HTR-8/SVneo (cell line): Measurements from ENCODE around the gene EIF4A2.
"Not testable (repeated sequence)": the region's sequence is repeated elsewhere in the genome, so short reads cannot be mapped to it uniquely, and the experiment has no call there.

Source experiments
- DNase-seq: peaks from one replicate; pipeline ENCODE4 v3.0.0; 2011; ENCODE audit warnings: low spot score, mixed read lengths; ENCODE audit not compliant: insufficient read length
- FAIRE-seq: peaks from 2 replicates; lab custom pipeline; 2011; peaks lifted over from hg19 to GRCh38; lab: Jason Lieb, UNC

EIF4A2 gene

GRCh38 chr3:186814100-186814499 lies 30.7 kb downstream of the EIF4A2 start:
- DNase-seq (no peak), FAIRE-seq (no peak)

GRCh38 chr3:186815435-186815834 lies 32.1 kb downstream of the EIF4A2 start:
- FAIRE-seq (no peak), DNase-seq (no peak)

GRCh38 chr3:186818516-186818915 lies 35.1 kb downstream of the EIF4A2 start:
- no peak for FAIRE-seq
- no peak for DNase-seq

GRCh38 chr3:186818956-186819355 lies 35.6 kb downstream of the EIF4A2 start:
- DNase-seq: no peak
- no peak for FAIRE-seq

- no peak for FAIRE-seq
Observed at GRCh38 chr3:186821429-186822387, 38.3 kb downstream of the EIF4A2 start.

GRCh38 chr3:186822388-186822759 lies 39.0 kb downstream of the EIF4A2 start:
- not testable (repeated sequence) for DNase-seq, FAIRE-seq

More at GRCh38 chr3:186821429-186822387, 38.3 kb downstream of the EIF4A2 start:
- DNase-seq: peak; percentile 48

- no peak for FAIRE-seq
- no peak for DNase-seq
Observed at GRCh38 chr3:186823386-186823785, 40.0 kb downstream of the EIF4A2 start.

GRCh38 chr3:186824430-186825139 lies 41.2 kb downstream of the EIF4A2 start:
- no peak for DNase-seq
- FAIRE-seq: no peak

GRCh38 chr3:186825294-186825821 lies 42.0 kb downstream of the EIF4A2 start:
- FAIRE-seq (no peak), DNase-seq (no peak)

GRCh38 chr3:186825872-186826409 lies 42.6 kb downstream of the EIF4A2 start:
- DNase-seq (no peak), FAIRE-seq (no peak)

- no peak for DNase-seq
Observed at GRCh38 chr3:186826410-186826975, 43.1 kb downstream of the EIF4A2 start.

GRCh38 chr3:186826976-186827857 lies 43.8 kb downstream of the EIF4A2 start:
- FAIRE-seq: peak; percentile 20
- peak; percentile 94 for DNase-seq

More at GRCh38 chr3:186826410-186826975, 43.1 kb downstream of the EIF4A2 start:
- FAIRE-seq: peak; percentile 44

GRCh38 chr3:186828340-186828739 lies 45.0 kb downstream of the EIF4A2 start:
- FAIRE-seq (no peak), DNase-seq (no peak)

GRCh38 chr3:186831798-186832197 lies 48.4 kb downstream of the EIF4A2 start:
- no peak for FAIRE-seq
- no peak for DNase-seq

- DNase-seq (no peak), FAIRE-seq (no peak)
Observed at GRCh38 chr3:186832276-186832675, 48.9 kb downstream of the EIF4A2 start.
